ENCODE data around the gene DOK4.

DNA sequence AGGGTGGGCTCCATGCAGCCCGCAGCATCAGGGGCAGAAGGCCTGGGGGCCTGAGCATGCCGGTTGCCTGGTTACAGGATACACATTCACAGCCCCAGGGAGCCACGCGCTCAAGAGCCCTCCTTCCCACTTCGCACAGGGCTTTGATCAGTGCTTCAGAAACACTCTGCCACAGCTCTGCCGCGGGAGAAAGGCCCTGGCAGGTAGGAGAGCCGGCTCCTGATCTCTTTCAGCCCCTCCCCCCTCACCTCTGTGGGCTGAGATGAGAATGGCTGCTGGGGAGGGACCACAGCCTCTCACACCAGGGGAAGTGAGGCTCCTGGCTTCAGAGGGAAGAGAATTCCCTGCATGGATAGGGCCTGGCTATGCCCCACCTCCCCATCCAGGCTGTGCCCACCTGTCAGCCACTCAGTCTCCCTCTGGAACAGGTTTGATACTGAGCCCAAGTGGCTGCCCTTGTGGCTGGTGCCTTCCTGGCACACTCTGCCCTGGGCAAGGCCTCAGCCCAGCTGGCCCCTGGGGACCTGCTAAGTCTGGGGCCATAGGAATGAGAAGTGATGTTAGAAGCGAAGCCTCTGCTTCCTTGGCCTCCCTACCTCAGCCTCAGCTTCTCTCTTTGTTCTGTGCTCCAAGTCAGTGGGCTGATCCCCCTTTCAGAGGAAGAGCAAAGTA is 8.6 kb downstream of the DOK4 start:
- TF ChIP-seq, protein P1, sequence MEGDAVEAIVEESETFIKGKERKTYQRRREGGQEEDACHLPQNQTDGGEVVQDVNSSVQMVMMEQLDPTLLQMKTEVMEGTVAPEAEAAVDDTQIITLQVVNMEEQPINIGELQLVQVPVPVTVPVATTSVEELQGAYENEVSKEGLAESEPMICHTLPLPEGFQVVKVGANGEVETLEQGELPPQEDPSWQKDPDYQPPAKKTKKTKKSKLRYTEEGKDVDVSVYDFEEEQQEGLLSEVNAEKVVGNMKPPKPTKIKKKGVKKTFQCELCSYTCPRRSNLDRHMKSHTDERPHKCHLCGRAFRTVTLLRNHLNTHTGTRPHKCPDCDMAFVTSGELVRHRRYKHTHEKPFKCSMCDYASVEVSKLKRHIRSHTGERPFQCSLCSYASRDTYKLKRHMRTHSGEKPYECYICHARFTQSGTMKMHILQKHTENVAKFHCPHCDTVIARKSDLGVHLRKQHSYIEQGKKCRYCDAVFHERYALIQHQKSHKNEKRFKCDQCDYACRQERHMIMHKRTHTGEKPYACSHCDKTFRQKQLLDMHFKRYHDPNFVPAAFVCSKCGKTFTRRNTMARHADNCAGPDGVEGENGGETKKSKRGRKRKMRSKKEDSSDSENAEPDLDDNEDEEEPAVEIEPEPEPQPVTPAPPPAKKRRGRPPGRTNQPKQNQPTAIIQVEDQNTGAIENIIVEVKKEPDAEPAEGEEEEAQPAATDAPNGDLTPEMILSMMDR (IDR thresholded peaks at IDR 0.05) = no peak
- no peak for TF ChIP-seq EZH2 (IDR thresholded peaks at IDR 0.05; ENCODE audit: borderline replicate concordance, insufficient read depth, low read depth, low read length, poor library complexity, severe bottlenecking)
